ENCODE measurements around the gene HDAC6.
"Not testable (repeated sequence)": the region's sequence is repeated elsewhere in the genome, so short reads cannot be mapped to it uniquely, and the experiment has no call there.

DNA sequence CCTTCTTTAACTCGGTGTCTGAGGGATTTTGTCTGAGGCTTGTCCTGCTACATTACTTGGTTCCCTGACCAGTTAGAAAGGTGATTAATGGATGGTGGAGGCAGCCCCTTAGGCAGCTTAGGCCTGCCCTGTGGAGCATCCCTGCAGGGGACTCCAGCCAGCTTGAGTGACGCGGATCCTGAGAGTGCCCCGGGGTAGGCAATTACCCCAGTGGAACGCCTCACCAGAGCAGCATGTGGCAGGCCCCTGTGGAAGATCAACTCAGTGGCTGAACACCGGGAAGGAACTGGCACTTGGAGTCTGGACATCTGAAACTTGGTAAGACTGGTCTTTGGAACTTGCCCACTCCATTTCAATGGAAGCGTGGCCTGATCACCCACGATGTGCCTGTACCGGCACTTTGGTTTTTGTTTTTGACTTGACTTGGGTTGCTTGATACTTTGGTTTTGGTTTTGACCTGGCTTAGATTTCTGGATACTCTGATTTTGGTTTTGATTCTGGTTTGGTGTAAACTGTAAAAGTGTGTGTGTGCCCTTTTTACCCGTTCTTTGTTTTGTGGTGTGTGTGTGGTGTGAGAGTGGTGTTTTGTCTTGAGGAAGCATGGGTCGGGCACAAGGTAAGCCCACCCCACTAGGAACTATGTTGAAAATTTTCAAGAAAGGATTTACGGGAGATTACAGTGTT lies 52.4 kb downstream of the HDAC6 start:
- TF ChIP-seq YY1 (IDR thresholded peaks at IDR 0.05; ENCODE audit: insufficient read depth, insufficient read length); ZNF274 (IDR thresholded peaks at IDR 0.05; ENCODE audit: low read depth, low read length); SUZ12 (IDR thresholded peaks at IDR 0.05; ENCODE audit: extremely low read depth, insufficient read depth, insufficient read length): not testable (repeated sequence)

All from NT2/D1 (cell line).